Measurements from ENCODE around the gene CALCOCO2. TPM values are rescaled to one million over a fixed set of nuclear protein-coding genes. Genes with fewer than 3 reads are reported as not detected.

CALCOCO2 gene
- total RNA-seq, 1 experiment from 2014 or later, result 23.1 TPM

DNA sequence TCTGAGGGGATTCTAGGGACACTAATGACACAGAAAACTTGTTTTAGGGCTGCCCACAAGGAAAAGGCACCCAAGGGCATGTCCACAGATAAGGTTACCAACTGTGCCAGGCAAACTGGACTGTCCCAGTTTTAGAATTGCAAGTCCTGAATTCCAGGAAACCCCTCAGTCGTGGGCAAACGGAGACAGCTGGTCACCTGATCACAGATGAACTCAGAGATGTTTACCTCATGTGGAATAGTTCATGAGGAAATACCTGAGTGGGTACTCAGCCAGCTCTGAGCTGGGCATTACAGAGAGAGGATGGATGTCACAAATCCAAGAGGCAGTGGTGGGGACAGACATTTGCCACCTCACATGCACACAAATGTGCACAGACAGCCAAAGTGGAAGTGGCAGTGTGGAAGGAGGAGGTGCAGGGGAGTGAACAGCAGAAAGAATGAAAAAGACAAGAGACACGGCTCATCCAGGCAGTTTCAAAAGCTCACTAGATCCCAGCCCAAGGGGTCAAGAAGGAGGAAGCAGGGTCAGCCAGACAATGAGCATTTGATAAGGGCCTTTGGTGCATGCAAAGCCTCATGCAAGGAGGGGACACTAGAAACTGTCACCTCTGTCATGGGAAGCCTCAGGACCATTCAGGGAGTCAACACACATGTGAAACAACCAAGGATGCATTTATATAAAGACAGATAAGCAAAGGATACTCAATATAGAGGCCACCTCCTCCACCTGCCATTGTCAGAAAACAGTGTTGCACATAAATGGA, 38.6 kb upstream of the CALCOCO2 start:
- Mint-ChIP-seq H3K4me3 (no peak overlapping the region), H3K9me3 (no peaks in the 10 kb centered on the region), H3K36me3 (ENCODE audit: insufficient read depth in 1 of 3, low read depth in 3 of 3) (peaks cover 0 to 9% (median 0%) of the 10 kb centered on the region in 3 experiments; a peak in 1 of 7 replicates), H3K27me3 (ENCODE audit: low read depth) (peaks cover 88% of the 10 kb centered on the region), H3K27ac (no peak overlapping the region; a peak in 1 of 7 replicates), H3K4me1 (peaks cover 3 to 7% of the 10 kb centered on the region in 2 experiments)
- no peak overlapping the region for H2BK12ac ChIP-seq (ENCODE audit: insufficient read length, low read depth, low read length)
- H4K91ac ChIP-seq (ENCODE audit: insufficient read length, low read depth, low read length), result no peak overlapping the region
- H4K8ac ChIP-seq (replicated peaks; ENCODE audit: insufficient read length, low read depth, low read length), result no peak overlapping the region
- H3K27ac ChIP-seq (ENCODE audit: insufficient read length, low read depth, low read length), result no peak overlapping the region
- H2BK5ac ChIP-seq (ENCODE audit: insufficient read length, low read length), result no peak overlapping the region
- H2AK5ac ChIP-seq (ENCODE audit: insufficient read length, low read length), result no peak overlapping the region
- TF ChIP-seq, protein P1, sequence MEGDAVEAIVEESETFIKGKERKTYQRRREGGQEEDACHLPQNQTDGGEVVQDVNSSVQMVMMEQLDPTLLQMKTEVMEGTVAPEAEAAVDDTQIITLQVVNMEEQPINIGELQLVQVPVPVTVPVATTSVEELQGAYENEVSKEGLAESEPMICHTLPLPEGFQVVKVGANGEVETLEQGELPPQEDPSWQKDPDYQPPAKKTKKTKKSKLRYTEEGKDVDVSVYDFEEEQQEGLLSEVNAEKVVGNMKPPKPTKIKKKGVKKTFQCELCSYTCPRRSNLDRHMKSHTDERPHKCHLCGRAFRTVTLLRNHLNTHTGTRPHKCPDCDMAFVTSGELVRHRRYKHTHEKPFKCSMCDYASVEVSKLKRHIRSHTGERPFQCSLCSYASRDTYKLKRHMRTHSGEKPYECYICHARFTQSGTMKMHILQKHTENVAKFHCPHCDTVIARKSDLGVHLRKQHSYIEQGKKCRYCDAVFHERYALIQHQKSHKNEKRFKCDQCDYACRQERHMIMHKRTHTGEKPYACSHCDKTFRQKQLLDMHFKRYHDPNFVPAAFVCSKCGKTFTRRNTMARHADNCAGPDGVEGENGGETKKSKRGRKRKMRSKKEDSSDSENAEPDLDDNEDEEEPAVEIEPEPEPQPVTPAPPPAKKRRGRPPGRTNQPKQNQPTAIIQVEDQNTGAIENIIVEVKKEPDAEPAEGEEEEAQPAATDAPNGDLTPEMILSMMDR (conservative IDR thresholded peaks at IDR 0.05), result no peak
- H3K4me1 ChIP-seq (ENCODE audit: insufficient read depth, low read length), result no peaks in the 10 kb centered on the region
- H2AFZ ChIP-seq (ENCODE audit: low read length), result no peak overlapping the region
- no peak overlapping the region for H3K14ac ChIP-seq (ENCODE audit: insufficient read depth, low read length)
- no peaks in the 10 kb centered on the region; the same call in 1 of the 2 replicates for H3K27me3 ChIP-seq (ENCODE audit: insufficient read depth, low read length)
- H3K23ac ChIP-seq (ENCODE audit: insufficient read length, low read depth, low read length), result no peak overlapping the region
- H2BK120ac ChIP-seq (ENCODE audit: low read depth, low read length, poor library complexity, severe bottlenecking), result no peak overlapping the region
- H3K9me3 ChIP-seq (ENCODE audit: control insufficient read depth, low read depth, low read length), result no peaks in the 10 kb centered on the region
- no peaks in the 10 kb centered on the region for H3K79me2 ChIP-seq (ENCODE audit: insufficient read depth, low read length)
- H3K79me1 ChIP-seq (ENCODE audit: insufficient read depth, low read depth, low read length, poor library complexity, severe bottlenecking), result no peaks in the 10 kb centered on the region
- no peak for DNase-seq
- no peaks in the 10 kb centered on the region for H3K23me2 ChIP-seq (ENCODE audit: insufficient read length, low read depth, low read length, poor library complexity, severe bottlenecking)
- H3K4me2 ChIP-seq (ENCODE audit: insufficient read depth, insufficient read length, low read length), result no peak overlapping the region
- H3K56ac ChIP-seq (ENCODE audit: insufficient read length, low read depth, low read length), result no peak overlapping the region
- no peak overlapping the region for H3K18ac ChIP-seq (ENCODE audit: insufficient read length, low read depth, low read length)
- H2BK20ac ChIP-seq (ENCODE audit: low read depth, low read length, poor library complexity, severe bottlenecking), result no peak overlapping the region
- peaks cover 2% of the 10 kb centered on the region for H4K20me1 ChIP-seq (ENCODE audit: control insufficient read depth, insufficient read depth, insufficient read length)
- H3K9ac ChIP-seq (ENCODE audit: extremely low read depth, insufficient read length, low read length), result no peak overlapping the region
- WGBS (ENCODE audit: extremely low coverage, insufficient read length, low lambda C conversion rate), result no CpG with 5 or more reads among the region's 3 CpGs
- no peak overlapping the region for H3K4ac ChIP-seq (ENCODE audit: low read depth, low read length)
- no peak overlapping the region for H3T11ph ChIP-seq (ENCODE audit: low read length)
- no peak overlapping the region for H4K5ac ChIP-seq (ENCODE audit: insufficient read length, low read depth, low read length)
- no peak overlapping the region for H2BK15ac ChIP-seq (ENCODE audit: low read depth, low read length)
